ENCODE measurements around the gene RNF151.
A peak's percentile ranks its signal among the peaks of the same experiment; 100 is the strongest.
"Not testable (repeated sequence)": the region's sequence is repeated elsewhere in the genome, so short reads cannot be mapped to it uniquely, and the experiment has no call there.

RNF151 gene

DNA sequence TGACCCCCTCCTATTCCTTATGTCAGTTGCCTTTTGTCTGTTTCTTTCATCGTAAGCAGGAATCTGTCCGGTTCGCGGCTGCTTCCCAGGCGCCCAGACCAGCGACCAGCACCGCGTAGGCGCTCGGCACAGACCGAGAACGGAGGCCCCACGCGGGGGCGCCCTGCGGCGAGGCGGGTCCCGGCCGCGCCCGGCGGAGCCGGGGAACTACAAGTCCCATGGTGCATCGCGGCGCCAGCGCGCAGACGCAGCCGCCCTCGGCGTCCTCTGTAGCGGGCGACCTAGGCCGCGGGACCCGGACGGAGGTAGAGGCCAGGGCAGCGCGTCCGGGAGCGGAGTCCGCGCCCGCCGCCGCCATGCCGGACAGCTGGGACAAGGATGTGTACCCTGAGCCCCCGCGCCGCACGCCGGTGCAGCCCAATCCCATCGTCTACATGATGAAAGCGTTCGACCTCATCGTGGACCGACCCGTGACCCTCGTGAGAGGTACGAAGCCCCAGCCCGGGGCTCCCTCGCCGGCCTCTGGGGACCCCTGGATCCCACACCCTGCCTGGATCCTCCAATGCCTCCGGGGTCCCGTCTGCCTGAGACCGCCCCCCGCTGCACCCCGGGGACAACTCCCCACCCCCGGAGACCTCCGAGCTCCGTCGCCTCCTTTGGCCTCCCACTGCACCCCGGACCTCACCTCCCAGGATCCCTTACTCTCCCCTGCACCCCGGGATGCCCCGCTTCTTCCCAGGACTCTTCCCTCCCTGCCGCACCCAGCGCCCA, 7.2 kb upstream of the RNF151 start, which contains the start of gene NDUFB10:
Gene NDUFB10, plus strand, starts transcription at position 270 of the 771 bp plus-strand sequence. Its CDS starts 87 bp downstream, at position 357.
- DNase-seq, result peak; percentile 24 to 93 (median 78)

DNA sequence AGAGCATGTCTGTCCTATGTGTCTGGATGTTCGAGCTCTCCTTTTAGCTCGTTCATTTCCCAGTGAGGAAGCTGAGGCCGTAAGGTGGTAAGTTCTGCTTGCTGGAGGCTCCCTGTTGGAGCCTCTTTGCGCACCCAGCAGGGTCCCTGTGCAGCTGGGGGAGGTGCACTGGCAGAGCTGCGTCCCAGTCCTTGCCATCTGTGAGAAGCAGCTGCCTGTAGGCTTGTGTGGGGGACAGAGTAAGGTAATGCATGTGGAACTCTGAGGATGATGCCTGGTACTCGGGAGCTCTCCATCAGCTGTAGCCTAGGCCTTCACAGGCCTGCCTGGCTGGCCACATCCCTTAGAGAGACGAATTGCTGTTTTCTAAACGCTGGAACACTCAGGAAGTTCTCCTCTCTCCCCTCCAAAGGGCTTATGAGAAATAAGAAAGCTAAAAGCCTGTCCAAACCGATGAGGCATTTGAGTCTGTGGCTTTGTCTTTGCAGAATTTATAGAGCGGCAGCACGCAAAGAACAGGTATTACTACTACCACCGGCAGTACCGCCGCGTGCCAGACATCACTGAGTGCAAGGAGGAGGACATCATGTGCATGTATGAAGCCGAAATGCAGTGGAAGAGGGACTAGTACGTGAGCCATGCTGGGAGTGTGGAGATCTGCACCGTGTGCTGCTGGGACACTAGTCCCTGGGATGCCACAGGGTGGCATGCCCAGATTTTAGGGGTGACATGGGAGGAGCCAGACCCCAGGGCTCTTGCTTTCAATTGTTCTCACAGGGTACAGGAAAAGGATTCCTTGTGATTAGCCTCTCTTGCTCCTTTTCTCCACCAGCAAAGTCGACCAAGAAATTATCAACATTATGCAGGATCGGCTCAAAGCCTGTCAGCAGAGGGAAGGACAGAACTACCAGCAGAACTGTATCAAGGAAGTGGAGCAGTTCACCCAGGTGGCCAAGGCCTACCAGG, 5.7 kb upstream of the RNF151 start:
- no peak for DNase-seq

DNA sequence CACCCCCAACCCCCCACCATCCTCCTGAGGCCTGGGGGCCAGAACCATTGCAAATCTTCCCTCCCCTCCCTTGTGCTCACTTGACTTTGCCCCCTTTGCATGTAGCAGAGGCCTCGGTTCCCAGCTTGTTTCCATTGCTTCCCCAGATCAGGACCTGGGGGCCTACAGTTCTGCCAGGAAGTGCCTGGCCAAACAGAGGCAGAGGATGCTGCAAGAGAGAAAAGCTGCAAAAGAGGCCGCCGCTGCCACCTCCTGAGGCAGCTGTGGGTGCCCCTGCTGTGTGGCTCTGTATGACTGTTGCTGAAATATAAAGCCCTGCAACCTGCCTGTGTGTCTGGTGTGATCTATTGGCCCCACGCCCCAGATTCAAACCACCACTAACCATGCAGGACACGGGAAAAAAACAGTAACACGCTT, 5.0 kb upstream of the RNF151 start:
- DNase-seq, result no peak

DNA sequence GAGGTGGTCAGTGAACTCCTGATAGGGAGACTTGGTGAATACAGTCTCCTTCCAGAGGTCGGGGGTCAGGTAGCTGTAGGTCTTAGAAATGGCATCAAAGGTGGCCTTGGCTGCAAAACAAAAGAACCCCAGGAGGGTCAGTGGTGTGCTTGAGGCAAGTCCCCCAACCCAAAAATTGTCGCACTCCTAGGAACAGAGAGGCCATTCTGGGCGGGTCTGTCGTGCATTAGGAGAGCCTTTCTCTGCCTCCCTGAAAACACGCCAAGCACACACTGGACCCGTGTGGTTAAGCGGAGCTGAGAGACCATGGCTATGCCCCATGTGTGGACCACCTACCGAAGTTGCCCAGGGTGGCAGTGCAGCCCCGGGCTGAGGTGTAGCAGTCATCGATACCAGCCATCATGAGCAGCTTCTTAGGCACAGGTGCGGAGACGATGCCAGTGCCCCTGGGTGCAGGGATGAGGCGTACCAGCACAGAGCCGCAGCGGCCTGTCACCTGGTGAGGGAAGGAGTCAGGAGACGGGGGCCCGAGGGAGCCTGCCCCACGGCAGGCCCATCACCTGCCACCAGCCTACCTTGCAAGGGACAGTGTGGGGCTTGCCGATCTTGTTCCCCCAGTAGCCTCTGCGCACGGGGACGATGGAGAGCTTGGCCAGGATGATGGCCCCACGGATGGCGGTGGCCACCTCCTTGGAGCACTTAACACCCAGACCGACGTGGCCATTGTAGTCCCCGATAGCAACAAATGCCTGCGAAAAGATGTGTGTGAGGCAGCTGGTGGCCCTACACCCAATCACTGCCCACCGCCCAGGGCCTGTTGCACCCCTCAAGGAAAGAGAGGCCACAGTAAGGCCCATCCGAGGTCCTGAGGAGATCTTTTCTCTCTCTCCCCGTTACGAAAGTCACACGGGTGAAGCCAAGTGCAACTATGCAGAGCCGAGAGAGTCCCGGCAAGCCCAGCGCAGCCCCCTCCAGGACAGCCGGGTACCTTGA, 4.2 kb upstream of the RNF151 start:
- DNase-seq, result not testable (repeated sequence)

DNA sequence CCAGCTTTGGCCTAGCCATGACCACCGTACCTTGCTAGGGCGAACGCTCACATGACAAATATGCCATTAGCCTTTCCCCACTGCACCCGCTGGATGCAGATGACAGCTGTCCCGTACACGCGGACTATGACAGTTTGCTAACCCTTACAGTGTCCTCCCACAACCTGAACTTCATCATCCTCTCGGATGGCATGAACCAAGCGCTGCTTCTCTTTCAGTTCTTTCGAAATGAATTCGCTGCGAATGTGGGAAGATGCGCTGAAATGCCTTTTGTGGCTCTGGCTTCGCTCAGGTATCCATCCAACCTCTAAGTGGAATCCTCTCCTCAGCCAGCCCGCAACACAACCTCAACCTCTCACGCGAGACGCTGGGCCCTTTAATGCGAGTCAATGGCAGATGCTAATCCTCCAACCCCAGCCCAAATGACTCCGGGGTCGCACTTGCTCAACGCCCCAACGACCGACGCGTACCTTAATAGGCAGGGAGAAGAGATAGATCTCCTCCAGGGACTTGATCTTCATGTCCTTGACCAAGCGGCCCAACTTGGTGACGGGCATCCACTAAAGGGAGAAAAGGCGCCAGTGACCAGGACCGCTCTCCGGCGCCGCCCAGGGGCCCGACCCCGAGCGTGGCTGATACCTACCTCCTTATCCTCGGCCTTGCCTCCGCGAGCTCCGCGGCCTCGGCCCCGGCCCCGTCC, 2.7 kb upstream of the RNF151 start:
- peak in 3 of 14 donors; percentile 55 to 65 (median 56) for DNase-seq

DNA sequence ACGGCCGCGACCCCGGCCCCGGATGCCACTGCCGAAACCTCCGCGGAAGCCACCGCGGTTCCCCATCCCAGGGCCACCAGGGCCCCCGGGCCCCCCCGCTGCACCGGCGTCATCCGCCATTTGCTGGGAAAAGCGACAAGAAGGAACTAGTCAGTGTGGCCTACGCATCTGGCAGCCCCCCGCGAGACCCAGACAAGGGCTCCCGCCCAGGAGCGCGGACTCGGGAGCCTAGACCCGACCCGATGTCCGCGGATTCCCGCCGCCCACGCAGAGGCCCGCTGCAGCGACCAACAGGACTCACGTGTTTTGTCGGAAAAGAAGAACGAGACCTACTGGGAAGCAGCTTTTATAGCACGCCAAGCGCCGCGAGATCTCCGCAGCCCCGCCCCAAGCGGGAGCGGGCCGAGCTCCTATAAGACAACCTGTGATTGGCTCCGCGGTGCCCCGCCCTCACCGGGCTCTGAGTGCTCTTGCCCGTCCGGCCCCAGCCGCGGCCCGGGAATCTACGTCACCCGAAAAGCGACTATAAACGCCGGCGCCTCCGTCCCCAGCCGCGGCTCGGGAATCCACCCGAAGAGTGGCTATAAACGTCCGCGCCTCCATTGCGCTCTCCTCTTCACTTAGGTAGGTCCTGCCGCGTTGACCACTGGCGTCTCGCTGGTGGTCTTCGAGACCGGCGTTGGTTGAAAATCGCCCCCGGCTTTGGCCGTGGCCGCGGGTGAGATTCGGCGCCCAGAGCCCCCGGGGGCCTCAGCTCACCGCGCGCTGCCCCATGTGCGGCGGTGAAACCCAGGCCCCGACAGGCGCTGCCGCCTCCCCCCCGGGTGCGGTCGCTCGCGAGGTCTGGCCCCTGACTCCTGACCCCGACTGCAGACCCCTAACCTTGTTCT, 1.9 kb upstream of the RNF151 start, which contains the start of gene RPS2:
Gene RPS2, minus strand, starts transcription at position 321 of the 890 bp plus-strand sequence. Its CDS starts 201 bp downstream, at position 120.
- DNase-seq, result peak; percentile 79 to 99 (median 94)

DNA sequence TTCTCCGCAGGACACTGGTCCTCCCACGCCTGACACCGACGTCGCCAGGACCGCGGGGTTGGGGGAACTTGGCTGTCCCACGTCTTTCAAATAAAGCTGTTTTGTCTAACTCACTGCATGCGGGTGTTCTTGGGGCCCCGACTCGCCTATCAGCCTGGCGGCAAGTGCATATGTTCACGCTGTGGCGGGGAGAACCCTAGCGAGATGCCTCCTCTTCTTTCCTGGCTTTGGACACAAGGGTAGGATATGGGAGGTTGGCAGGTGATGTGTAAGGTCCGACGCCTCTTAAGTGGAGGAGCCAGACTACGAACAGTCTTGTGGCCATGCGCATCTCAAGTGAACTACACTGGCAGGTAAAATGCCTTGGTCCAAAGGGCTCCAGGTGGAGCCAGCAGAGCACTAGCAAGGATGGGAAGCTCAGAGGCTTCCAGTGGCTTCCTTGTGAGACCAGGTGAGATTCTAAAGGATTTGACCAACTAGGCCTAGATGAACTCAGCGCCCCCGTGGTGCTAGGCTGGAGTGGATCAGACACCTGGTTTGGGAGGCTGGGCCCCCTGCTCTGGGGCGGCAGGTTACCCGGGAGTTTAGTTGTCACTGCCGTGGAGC, 1.2 kb upstream of the RNF151 start:
- peak in 1 of 14 donors; percentile 53 for DNase-seq

DNA sequence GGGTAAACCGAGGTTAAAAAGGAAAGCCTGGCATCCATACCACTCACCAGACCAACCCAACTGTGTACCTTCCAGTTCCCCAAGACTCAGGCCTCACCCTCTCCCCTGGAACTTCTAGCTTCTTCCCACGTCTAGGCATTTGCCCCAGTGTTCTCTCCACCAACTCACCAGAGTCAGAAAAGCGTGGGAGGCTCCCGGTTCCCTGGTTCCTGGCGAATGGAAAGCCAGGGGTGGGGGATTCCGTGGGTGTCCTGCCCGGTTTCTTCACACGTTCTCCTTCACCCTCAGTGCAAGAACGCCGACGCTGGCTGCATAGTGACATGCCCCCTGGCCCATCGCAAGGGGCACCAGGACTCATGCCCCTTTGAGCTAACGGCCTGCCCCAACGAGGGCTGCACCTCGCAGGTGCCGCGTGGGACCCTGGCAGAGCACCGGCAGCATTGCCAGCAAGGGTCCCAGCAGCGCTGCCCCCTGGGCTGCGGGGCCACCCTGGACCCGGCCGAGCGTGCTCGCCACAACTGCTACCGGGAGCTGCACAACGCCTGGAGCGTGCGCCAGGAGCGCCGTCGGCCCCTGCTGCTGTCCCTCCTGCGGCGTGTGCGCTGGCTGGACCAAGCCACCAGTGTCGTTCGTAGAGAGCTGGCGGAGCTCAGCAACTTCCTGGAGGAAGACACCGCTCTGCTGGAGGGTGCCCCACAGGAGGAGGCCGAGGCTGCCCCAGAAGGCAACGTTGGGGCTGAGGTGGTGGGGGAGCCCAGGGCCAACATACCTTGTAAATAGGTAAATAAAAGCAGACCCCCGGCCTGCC, 1.7 kb downstream of the RNF151 start:
- no peak for DNase-seq

DNA sequence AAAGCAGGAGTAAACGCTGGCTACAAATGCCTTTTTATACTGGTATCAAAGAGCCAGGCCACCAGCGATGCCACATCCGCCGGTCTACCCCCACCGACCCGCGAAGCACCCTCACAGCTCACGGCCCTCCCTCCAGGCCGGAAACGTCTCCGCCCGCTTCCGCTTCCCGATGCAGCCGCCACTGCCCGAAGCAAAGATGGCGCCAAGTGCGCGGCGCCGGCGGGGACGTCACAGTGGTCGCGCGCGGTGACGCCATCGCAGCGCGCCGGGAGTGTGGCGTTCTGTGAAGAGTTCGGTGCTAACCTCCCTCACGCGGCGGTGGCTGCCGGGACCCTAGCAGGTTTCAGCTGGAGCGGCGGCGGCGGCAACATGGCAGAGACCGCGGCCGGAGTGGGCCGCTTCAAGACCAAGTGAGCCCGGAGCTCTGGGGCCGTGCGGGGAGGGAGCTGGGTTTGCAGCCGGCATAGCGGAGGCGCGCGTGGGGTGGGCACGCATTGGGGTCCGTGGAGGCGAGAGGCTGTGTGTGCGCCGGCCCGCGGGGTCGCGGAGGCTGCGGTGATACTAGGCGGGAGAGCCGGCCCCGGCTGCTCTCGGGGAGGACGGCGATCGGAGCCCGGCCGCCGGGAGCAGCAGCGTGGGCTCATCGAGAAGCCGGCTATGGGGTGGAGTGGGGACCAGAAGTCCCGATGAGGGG, 5.3 kb downstream of the RNF151 start, which contains the start of gene TBL3:
Gene TBL3, plus strand, starts transcription at position 258 of the 694 bp plus-strand sequence. Its CDS starts 112 bp downstream, at position 370.
- DNase-seq, result peak; percentile 52 to 95 (median 90)

DNA sequence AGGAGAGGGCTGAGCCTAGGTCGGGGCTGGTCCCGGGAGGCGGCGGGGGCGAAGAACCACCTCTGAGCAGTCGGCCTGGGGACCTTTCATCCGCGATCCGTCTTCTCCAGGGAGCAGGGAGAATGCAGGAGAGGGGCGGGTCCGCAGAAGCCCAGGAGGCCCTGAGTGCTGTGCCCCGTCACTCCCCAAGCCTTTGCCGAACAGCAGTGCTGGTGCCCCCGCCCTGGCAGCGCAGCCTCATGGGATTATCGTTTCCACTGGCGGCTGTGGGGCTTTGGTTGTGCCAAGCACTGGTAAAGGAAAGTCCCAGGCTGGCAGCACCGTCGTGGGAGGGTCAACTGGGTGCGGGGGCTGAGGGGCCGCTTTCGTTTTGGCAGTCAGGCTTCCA, 5.8 kb downstream of the RNF151 start:
- DNase-seq, result no peak

DNA sequence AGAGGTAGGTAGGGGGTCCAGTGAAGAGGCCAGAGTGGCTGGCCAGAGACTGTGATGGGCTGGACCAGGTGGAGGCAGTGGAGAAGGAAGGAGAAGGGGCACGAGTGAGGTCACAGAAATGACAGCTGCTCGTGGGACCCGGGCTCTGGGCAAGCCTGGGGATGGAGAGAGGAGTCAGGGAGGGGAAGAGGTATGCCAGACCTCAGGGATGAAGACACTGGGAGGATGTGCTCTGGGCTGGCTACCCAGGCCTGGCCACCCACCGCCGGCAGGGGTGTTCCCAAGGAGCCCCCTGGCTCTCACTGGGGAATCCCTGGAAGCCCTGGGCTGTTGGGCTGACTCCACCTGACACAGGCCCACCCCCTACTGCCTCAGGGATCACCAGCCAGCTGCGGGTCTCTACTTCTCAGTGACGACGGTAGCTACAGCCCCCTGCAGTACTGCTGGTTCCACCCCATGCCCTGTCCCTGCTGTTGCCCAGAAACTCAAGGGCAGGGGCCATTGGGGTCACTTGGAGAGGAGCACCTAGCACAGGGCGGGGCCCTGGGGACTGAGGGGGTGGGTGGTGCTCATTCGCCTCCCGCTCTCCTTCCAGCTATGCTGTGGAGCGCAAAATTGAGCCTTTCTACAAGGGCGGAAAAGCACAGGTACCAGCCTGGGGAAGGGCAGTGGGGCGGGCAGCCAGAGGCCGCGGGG, 7.0 kb downstream of the RNF151 start:
- no peak for DNase-seq

DNA sequence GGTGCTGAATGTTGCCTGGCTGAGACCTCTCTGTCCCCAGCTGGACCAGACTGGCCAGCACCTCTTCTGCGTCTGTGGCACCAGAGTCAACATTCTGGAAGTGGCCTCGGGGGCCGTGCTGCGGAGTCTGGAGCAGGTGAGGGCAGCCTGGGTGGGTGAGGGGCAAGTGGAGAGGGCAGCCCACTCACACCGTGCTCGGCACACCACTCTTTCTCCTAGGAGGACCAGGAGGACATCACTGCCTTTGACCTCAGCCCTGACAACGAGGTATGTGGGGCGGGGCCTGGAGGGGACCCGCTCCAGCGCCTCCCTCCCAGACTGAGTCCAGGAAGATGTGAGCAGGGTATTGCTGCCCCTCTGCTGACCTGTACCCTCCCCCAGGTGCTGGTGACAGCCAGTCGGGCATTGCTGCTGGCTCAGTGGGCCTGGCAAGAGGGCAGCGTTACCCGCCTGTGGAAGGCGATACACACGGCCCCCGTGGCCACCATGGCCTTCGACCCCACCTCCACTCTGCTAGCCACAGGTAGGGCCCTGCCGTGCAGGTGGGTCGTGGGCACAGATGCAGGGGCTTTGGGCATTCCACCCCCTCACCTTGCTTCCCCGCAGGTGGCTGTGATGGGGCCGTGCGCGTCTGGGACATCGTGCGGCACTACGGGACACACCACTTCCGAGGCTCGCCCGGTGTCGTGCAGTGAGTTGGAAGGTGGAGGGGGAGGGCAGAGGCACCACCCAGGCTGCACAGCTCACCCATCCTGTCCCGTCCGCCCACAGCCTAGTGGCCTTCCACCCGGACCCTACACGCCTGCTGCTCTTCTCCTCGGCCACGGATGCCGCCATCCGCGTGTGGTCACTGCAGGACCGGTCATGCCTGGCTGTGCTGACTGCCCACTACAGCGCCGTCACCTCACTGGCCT, 7.8 kb downstream of the RNF151 start:
- DNase-seq, result no peak

DNA sequence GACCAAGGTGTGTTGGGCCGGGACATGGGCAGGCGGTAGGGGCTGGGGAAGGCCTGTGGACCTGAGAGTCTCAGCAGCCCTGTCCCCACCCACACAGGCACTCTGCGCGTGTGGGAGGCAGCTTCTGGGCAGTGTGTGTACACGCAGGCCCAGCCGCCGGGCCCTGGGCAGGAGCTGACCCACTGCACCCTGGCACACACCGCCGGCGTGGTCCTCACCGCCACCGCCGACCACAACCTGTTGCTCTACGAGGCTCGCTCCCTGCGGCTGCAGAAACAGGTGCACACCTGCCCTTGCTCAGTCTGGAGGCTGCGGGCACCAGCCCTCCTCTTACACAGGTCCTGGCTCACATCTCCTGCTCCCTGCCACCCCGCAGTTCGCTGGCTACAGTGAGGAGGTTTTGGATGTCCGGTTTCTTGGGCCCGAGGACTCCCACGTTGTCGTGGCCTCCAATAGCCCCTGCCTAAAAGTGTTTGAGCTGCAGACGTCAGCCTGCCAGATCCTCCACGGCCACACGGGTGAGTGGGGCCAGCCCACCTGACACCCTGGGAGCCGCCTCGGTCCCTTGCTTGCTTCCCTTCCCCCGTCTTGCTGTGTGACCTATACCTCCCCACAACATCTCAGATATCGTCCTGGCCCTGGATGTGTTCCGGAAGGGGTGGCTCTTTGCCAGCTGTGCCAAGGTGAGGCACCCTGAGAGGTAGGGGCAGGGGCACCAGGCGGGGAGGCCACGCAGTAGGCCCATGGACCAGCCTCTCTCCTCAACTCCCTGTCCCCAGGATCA, 9.0 kb downstream of the RNF151 start:
- DNase-seq, result no peak

DNA sequence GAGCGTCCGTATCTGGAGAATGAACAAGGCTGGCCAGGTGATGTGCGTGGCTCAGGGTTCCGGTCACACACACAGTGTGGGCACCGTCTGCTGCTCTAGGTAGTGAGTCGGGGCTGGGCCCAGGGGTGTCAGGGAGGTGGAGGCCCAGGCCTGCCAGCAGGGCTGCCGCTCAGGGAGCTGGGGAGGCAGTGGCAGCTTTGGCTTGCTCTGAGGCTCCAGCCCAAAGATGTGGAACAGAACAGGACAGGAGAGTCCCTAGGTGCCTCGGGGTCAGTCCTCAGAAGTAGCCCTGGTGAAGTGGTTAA, 9.5 kb downstream of the RNF151 start:
- DNase-seq, result no peak
